ENCODE results near the gene RFTN1.

- no peak for TF ChIP-seq CTCF (IDR thresholded peaks at IDR 0.05)
- TF ChIP-seq EZH2 (IDR thresholded peaks at IDR 0.05): no peak
- TF ChIP-seq EZH2phosphoT487 (IDR thresholded peaks at IDR 0.05): no peak
Measured at GRCh38 chr3:16528581-16528993, 15.1 kb upstream of the RFTN1 start.
